HG02938 (cell line): Measurements from ENCODE around the gene COL3A1.

Experiments
- ATAC-seq: cut with Tn5 transposase; IDR thresholded peaks from one replicate; pipeline ENCODE4 v1.9.1; 2021; ENCODE audit warnings: mild to moderate bottlenecking, moderate library complexity; ENCODE audit not compliant: unreplicated experiment

The COL3A1 gene

DNA sequence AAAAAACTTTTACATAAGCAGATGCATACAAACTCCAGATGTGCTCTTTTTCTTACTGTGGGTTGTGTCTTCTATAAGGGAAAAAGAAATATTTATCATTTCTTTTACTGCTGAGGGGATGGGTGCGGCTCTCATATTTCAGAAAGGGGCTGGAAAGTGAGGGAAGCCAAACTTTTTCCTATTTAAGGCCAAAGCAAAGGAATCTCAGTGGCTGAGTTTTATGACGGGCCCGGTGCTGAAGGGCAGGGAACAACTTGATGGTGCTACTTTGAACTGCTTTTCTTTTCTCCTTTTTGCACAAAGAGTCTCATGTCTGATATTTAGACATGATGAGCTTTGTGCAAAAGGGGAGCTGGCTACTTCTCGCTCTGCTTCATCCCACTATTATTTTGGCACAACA, at the start of gene COL3A1:
Gene COL3A1, plus strand, starts transcription at position 210 of the 400 bp plus-strand sequence. Its CDS starts 117 bp downstream, at position 327.
- ATAC-seq = no peak

- ATAC-seq = no peak
These were observed 45.5 kb upstream of the COL3A1 start for GRCh38 chr2:188928643-188929042.

DNA sequence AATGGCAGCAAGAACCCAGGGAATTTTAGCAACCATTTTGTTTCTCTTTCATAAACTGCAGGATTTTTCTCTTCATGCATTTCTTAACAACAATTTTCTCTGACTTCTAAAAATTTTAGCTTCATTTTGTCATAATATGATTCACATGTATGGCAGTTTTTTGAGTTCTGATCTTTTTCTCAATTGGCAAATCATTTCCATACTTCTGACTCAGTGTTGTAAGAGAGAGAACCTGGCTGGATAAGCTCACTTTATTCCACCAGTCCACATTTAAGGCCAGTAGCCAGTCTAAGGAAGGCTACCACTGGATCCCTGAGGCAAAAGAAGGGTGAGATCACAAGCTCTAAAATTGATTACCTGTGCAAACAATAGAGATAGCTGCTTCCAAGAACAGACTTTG, 42.8 kb upstream of the COL3A1 start:
- ATAC-seq = no peak

DNA sequence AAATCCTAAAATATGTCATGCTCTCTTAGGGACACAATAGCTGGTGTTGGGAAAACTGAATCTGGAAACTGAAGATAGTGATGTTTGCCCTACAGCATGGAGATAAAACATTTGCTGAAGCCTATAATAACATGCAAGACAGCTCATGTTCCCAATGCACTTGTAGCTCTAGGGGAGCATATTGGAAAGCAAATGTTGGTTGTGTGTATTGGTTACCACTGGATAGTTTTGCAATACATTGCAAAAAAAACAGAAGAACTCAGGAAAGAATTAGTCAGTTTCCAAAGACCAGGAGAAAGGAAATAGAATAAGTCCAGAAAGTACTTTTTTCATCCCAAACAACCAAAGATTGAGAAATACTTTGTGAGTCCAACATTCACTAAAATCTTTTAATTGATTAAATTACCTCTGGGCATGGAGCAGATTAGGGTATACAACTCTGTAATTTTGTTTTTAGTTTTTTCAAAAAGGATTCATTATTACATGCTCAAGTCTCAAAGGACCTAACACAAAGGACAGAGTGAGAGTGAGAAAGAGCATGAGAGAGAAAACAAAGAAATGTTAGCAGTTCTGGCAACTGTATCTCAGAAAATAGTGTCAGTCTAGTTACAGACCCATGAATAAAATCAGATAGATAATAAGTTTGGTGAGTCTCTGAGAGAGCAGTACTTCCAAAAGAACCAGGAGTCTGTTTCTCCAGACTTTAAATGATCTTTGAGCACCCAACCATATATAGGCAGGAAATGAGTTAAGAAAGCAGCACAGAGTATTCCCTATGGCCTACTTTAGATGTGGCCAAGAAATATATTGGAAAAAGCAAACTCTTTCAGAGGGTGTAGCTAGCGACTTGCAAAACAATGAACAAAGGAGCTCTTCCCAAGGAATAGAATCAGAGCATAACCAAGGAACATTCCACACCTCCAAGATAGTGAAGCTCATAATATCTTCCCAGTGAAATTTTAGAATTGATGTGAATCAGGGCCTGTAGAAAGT, 36.6 kb upstream of the COL3A1 start:
- ATAC-seq = no peak

GRCh38 chr2:188940171-188940570, 34.0 kb upstream of the COL3A1 start:
- no peak for ATAC-seq

DNA sequence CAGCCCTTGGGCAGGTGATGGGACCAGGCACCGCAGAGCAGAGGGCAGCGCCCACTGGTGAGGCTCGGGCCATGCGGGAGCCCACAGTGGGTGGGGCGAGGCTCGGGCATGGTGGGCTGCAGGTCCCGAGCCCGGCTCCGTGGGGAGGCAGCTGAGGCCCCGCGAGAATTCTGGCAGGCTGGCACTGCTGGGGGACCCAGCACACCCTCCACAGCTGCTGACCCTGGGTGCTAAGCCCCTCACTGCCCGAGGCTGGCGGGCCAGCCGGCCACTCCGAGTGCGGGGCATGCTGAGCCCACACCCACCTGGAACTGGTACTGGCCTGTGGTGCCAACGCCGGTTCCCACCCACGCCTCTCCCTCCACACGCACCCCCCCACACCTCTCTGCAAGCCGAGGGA, 29.7 kb upstream of the COL3A1 start:
- ATAC-seq = no peak

DNA sequence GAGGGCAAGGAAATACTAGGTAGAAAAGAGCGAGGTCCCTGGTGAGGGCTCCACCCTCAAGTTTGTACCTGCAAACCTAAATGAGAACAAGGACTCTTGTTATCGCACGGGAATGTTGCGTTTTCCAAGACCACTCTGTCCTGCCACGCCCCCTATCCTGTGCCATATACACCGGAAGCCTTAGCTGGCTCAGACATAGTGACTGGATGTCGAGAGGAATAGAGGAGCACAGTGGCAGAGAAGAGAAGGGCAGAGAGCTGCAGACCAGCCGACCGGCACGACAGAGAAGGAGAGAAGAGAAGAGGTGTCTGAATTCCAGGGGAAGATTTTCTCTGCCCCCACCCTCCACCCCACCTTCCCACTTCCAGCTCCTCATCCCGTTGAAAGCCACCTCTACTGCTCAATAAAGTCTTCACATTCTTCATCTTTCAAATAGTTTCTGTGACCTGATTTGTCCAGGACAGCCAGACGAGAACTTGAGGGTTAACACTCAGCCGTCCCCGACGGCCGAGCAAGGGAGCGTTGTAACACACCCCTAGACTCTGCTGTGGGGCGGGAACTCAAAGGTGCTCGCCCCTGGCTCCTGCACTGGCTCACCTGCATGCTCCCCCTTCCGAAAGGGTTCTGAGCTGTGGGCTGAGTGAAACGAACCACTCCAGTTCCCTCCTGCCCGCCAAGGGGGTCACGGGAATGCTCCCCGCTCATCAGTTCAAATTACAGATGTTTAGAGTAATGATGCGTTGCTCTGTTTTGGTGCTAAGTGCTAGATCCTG, 24.9 kb upstream of the COL3A1 start:
- ATAC-seq = no peak

GRCh38 chr2:188952901-188953300, 21.3 kb upstream of the COL3A1 start:
- ATAC-seq = no peak

DNA sequence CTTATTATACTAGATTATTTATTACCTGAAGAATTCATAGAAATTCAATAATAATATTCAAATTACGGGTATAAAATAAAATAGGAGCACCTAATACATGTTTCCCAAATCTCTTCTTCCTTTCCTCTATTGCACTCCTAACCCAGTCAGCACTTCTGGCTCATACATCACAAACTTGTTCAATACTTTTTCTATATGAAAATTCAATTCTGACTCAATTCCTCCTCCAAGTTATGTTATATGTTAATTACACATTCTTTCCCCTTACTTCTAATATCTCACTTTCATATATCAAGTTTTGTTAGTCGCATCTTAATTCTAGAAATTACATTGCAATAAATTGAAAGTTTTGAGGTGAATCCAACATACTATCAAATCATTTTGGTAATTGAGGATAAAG, 17.9 kb upstream of the COL3A1 start:
- ATAC-seq = no peak

DNA sequence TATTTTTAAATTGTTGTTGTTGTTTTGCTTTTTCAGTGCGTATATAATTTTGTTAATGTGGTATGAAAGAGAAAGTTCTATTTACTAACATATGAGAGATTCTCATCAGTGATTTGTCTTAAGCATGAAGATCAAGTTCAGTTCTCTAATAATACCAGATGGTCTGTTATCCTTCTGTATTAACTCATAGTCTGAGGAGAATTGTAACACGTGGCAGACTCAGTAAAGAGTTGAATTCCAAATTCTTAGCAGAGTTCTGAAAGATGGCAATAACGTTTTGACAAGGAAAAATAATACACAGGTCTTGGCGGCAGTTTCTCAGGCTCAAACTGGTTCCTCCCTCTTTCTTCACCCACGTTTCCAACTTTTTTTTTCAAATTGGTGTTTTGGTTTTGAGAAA, 17.2 kb upstream of the COL3A1 start:
- no peak for ATAC-seq

- ATAC-seq = no peak
These were observed 16.5 kb upstream of the COL3A1 start for GRCh38 chr2:188957646-188958045.

- no peak for ATAC-seq
These were observed 10.4 kb upstream of the COL3A1 start for GRCh38 chr2:188963741-188964140.

GRCh38 chr2:188964976-188965546, 9.1 kb upstream of the COL3A1 start:
- no peak for ATAC-seq

GRCh38 chr2:188965563-188965962, 8.6 kb upstream of the COL3A1 start:
- ATAC-seq = no peak

GRCh38 chr2:188966079-188966571, 8.0 kb upstream of the COL3A1 start:
- ATAC-seq = no peak

GRCh38 chr2:188966728-188967440, 7.3 kb upstream of the COL3A1 start:
- ATAC-seq = no peak

DNA sequence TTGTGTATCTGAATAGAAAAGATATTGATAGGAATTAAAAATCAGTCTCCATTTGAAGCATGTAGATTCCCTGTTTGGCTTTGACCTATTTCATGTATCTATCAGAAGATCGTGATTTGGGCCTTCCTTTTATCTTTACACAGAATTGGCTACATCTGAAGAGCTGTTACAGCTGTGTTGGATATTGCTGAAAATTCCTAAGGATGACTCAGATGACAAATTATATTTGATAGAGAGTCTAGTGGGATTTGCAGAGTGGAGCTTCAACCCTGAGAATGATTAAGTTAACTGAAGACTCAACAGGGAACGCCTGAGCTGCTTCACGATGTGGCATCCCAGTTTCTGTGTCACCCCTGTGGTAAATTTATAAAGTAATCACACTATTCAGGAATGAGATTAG, 4.9 kb upstream of the COL3A1 start:
- ATAC-seq = no peak

DNA sequence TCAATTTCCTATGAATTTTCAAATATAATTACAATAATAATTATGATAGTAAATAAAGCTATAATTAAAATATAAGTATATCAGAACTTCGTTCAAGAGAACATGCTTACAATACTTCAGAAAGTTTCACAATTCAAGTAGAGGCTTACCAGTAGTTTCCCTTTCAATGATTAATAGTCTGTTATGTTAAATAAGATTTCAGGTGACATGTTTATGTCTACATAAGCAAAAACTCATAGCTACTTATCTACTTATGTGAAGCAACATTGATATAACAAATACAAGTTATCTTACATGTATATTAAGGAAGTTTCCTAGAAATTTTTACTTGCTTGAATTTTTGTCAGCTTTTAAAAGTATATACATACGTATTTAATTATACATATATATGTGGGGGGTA, 4.5 kb upstream of the COL3A1 start:
- ATAC-seq = no peak

DNA sequence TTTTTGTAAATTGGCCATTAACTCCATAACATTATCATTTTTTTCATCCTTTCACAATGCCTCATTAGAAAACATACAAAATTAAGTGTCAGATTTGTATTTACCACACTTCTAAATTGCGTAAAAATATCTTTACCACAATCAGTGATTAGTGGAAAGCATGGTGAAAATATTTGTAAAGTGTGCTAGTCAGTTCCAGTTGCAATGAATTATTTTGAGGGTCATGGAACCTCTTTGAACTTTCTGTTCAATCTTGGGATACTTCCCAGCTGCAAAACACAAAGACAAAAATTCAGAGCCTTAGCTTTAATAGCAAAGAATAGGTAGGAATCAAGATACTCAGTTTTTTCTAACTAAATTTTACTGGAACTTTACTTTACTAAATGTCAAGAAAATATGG, 4.0 kb upstream of the COL3A1 start:
- no peak for ATAC-seq

GRCh38 chr2:188971432-188971861, 2.7 kb upstream of the COL3A1 start:
- ATAC-seq = no peak

- no peak for ATAC-seq
These were observed 532 bp upstream of the COL3A1 start for GRCh38 chr2:188973641-188974040.
